ENCODE results near the gene CNOT6L.
"Not testable (repeated sequence)": the region's sequence is repeated elsewhere in the genome, so short reads cannot be mapped to it uniquely, and the experiment has no call there.

CNOT6L gene

DNA sequence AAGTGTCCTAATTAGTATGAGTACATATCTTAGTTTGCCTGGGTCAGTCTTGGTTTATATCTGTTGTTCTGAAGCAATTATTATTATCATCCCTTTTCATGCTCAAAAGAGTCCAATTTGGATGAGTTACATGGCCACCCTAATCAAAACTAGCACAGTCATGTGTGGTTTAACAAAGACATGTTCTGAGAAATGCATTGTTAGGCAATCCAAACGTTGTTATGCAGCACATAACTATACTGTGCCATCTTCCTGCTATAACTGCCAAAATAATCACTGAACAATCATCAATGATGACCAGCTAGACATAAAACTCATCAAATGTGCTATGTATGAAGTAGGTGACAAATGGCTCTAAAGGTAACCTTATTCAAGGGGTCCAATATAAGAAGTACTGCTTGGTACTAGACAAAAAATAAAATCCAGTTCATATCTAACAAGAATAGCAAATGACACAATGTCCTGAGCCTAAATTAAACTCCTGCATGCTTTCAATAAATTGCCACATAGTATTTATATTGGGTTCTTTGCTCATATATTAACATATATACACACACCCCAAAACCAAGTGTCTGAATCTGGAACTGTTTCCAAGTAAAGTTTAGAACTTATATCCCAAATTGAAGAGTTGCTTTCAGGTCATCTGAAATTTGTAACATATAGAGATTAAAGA lies 41.9 kb downstream of the CNOT6L start:
- DNase-seq: no peak

DNA sequence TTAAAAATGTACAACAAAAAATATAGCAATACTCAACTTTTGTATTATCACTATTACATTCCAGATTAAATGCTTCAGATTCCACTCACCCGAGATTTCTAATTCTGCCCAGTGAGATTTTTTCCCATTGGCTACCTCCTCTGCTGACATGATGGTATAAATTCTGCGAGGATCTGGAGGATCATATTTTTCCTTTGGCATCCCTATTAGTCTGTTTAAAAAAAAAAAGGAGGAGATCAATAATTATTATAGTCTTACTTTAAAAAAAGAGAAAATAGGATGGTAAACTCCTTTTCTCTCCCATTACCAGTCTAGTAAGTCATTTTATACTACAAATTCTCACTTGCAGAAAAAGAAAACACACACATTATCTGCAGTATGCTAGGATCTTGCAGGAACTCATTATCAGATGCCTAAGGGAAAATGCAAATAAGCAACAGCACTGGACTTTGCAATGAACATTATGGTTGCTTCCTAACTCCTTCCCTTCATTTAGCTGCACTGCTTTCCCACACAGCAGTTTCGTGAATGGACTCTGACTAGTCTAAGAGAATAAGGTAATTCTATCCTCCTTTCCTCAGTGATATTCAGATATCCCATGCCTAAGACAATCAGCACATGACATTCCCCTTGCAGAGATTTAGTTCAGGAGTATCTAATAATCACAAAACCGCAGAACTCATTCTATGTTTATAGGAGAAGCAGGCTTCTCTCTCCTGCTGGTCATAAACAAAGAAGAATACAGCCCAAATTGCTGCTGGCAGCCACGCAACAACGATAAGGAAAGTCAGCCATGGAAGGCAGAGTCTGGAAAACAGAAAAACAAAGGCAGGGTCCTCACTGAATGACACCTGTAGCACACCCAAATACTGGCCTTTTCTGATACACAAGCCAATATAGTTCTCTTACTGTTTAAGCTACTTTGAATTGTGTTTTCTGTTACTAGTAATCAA lies 42.7 kb downstream of the CNOT6L start:
- DNase-seq: no peak

DNA sequence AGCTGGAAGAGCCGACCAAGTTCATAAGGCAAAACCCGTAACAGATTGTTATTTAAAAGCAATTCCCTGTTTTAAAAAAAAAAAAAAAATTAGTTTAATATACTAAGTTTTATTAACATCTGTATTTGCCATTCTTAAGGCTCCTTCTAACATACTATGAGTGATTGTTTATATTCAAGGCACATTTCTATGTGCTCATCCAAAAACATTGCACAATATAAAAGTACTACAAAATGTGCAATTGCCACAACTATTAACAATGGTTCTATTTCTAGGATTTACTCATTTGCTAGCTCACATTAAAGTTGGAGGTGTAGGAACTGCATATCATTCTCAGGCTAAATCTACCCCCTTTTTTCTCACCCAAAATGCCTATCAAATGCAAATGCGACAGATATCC lies 46.1 kb downstream of the CNOT6L start:
- DNase-seq: no peak

DNA sequence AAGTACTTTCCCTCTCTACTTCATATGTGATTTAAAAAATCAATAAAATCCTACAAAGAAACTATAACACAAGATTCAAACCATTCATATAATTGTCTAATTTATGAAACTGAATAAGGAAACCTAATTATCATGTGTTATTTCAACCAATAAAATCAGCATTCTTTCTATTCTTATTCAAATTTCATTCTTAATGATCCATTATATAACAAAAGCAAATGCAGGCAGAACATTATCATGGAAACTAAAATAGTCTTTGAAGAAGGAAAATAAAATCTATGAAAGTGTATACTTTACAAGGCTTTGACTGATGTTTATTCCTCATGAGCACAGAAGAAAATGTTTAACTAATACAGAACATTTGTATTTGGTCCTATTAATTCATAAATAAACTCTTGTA lies 47.6 kb downstream of the CNOT6L start:
- no peak for DNase-seq

DNA sequence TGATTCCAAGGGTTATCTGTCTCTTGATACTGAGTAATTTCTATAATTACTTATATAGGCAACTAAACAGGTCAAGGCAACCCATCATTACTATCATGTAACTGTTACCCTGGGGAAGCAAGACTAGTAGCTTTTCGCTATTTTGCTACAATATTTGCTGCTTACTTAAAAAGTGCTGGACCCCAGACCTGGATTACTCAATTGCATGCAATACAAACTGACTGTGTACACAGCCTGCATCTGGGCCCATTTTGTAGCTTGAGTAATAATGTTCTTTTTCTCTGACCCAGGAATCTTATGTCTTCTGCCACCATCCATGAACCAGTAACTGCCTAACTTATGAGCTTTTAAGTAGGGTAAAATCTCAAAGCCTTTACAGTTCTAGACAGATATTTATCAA lies 53.4 kb downstream of the CNOT6L start:
- DNase-seq: no peak

DNA sequence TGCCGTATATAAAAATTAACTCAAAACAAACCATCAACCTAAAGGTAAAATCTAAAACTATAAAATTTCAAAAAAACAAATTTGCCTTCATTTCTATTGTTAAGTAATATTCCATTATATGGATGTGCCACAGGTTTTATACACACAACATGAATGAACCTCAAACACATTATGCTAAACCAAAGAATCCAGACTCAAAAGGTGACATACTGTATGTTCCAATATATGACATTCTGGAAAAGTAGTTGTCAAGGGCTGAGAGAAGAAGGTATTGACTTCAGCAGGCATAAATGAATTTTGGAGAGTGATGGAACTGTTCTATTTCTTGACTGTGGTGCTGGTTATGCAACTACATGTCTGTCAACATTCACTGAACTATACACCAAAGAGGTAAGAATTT lies 56.6 kb downstream of the CNOT6L start:
- DNase-seq: no peak

DNA sequence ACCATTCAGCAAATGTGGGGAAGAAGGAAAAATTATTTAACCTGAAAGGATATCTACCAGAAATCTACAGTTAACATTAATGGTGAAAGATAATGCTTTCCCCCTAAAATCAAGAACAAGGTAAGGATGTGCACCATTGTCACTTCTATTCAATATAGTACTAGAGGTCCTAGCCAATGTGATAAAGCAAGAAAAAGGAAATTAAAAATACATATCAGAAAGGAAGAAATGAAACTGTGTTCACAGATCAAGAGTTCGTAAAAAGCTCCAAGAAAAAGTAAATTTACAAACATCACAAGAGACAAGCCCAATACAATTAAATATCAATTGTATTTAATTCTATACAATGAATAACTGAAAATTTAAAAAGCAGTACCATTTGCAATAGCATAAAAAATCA lies 57.6 kb downstream of the CNOT6L start:
- DNase-seq: no peak

DNA sequence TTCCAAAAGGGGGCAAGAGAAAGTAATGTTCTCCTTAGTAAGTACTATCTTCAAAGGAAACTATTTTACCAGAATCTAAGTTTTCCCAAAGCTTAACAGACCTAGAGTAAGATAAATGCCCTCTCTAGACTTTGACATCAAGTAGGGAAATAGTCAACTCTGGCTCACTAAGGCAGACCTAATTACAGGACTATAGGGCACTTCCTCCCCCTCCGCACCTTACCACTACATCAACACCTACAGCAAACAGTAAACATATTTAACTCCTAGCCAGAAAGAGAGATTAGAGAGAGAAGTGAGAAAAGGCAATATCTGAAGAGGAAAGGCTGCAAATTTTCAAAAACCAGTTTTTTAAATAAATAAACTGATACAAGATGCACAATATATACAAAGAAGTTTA lies 60.4 kb downstream of the CNOT6L start:
- no peak for DNase-seq

DNA sequence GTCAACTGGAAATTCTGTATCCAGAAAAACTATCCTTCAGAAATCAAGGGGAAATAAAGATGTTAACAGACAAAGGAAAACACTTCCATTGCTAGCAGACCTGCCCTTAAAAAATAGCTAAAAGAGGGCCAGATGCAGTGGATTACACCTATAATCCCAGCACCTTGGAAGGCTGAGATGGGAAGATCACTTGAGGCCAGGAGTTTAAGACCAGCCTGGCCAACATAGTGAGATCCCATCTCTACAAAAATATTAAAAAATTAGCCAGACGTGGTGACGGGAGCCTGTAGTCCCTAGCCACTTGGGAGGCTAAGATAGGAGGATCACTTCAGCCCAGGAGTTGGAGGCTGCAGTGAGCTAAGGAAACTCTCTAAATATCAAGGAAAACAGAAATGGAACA lies 67.4 kb downstream of the CNOT6L start:
- no peak for DNase-seq

DNA sequence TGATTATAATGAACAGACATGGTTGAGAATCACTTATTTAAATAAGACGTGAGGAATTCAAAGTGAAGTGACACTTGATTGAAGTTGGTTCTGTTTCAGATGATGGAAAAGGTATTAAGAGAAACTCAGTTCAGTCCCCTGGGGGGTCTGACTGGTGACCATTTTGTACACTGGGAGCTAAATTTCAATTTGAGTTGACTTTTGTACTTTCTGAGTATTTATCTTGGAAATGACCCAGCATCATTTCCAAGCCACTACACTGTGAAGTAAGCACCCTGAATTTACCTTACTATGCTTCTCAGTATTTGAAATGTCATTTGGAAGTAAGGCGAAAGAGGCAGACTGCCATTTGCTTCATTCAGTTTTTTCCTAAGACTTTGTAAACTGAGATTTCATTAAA lies 73.4 kb downstream of the CNOT6L start:
- no peak for DNase-seq

DNA sequence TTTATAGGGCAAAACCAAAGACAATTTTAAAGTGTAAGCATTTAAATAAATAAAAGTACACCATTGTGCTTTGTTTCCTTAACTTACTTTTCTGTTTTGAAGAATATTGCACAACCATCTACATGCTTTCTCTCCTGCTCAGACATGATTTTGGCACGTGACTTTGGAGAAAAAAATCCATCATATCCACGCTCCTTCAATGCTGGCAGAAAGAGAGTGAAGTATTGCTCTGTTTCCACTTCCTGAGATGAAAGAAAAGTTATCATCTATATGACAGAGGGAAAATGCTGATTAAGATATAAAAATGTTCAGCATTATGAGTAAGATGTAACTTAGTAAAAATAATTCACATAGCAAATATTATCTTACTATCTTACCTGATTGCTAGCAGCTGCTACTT lies 77.1 kb downstream of the CNOT6L start:
- no peak for DNase-seq

DNA sequence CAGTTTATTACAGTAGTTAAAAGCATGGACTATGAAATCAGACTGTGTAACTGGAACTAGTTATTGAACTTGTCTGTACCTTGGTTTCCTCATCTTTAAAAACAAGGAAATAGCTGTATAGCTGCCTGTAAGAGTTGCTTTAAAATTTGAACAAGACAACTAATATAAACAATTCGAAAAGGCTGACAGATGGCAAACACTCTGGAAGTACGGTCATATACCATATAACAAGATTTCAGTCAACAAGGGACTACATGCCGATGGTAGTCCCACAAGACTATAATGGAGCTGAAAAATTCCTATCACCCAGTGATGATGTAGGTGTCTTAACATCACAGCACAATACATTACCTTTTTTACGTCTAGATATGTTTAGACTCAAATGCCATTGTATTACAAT lies 78.7 kb downstream of the CNOT6L start:
- no peak for DNase-seq

DNA sequence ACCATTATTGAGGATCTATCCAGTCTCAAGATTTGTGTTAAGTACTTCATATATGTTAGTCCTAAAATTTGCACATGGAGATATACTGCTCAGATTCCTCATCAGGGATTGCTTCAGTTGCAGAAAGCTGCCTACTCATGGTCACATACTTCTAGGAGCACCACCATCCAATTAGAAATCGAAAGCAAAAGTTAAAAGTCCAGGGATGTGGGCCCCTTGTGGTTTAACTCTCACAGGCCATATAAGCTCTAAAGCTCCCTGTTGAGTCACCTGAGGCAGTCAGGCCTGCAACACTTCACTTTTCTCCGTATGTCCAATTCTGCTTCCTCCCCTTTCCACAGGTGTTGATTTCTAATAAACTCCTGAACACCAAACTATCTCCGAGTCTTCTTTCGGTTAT lies 84.2 kb downstream of the CNOT6L start:
- DNase-seq: peak; percentile 5

DNA sequence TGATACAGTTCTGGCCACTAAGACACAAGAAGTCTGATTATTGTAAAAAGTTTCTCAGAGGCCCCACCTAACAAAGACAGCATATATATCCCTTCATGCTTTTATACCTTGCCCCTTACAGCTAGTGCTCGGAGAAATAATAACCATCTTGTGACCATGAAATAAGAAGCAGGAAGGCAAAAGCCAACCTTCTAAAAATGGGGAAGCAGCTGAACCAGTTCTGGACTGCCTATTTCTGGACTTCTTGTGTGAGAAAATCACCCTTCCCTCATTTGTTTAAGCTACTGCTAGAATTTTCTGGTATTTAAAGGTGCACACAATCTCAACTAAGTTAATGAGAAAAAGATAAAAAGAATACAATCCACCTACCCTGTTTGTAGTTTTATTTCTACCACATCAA lies 87.5 kb downstream of the CNOT6L start:
- no peak for DNase-seq

DNA sequence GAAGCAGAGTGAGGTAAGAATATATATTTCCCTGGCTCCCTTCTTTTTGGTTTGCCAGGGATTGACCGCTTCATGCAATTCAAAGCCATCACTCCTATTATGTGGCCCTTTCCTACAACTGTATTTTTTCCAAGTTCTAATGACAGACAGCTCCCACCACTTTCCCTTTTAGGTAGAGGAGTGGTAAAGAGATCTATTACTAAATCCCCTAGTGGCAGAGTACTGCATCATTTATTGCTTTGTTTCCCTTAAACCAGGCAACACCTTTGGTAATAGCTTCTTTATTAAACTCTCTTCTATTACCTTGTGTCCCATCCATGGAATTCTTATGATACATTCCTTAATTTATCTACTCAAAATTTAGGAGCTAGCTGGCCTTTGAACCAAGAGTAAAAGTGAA lies 90.7 kb downstream of the CNOT6L start:
- no peak for DNase-seq

DNA sequence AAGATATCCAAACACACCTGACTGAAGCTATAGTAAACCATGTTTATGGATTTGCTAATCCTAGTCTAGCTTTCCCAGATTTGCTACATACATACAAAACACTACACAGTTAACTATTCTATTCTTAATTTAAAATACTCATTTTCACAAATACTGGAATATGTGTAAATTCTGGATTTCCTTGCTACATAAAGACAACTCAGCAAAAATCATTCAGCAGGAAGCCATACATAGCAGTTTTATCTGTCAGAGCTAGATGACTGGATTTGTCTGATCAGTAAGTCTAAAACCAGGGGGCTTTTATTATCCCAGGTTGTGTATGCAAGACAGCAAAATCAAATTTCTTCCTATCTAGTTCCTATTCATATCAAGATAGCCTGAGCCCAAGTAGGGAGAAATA lies 98.1 kb downstream of the CNOT6L start:
- DNase-seq: no peak

DNA sequence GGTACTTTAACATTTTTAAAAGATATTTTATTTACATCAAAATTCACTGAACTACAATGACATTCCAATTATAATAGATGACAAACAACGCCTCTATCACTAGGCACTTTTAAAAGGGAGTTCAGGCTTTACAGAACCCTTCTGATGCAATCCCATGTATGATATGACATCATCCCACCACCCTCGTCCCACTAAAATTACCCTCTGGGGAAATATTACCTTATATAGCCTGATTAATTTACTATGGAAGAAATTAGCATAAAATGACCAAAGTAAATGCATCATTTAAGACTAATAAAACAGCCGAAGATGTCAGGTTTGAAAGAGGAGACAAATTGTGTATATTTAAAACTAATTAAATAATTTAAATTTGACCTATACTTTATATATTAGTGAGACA lies 100.7 kb downstream of the CNOT6L start:
- DNase-seq: not testable (repeated sequence)

DNA sequence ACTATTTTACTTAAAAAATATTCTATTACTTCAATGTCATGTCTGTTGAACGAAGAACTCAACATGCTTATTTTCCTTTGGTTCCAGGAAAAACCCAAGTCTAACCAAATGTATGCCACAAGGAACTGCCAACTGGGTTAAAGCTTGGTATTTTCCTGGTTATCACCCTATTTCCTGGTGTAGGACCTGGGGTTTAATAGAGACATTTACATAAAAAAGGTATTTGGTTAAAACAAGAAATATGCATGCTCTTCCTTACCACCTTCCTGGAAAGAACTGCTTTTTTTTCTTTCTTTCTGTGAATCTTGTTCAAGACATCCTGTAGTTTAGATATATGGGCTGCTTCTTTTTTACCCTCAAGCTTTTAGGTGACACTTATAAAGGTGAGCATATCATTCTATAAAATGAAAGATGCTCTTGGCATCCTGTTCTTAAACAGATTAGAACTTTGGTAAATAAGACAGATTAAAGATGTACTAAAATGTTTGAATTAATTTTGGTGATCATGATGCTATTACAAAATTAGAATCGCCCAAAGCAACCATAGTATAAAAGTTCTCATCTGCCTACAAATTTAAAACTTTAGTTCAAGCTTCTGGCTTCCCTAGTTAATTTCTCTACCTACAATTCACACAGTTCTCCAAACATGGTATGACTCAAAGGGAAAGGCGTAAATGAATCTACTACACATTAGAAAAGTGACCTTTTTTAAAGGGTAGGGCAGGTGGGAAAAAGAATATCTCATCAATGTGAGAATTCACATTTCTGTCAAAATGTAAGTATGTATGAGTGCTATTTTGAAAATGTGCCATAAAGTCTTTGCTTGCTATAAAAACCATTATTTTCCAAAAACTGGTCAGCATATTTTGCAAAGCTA lies 103.5 kb downstream of the CNOT6L start:
- DNase-seq: no peak

DNA sequence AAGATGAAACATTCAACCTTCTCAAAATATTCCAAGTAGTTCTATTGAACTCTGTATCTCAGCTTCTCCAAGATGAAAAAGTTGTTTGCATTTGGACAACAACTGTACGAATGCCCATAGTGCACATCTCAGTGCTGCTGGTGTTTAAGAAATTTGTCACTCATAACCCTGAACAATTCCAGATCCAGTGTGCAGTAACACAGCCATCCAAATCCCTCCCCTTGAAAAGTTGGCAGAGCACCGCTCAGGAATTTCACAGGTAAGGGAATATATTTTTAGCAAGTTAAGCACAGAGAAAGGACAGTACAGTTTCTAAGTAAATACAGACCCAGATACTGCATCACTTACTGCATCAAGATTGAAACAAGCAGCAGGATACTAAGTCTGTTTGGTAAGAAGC lies 104.7 kb downstream of the CNOT6L start:
- DNase-seq: no peak

DNA sequence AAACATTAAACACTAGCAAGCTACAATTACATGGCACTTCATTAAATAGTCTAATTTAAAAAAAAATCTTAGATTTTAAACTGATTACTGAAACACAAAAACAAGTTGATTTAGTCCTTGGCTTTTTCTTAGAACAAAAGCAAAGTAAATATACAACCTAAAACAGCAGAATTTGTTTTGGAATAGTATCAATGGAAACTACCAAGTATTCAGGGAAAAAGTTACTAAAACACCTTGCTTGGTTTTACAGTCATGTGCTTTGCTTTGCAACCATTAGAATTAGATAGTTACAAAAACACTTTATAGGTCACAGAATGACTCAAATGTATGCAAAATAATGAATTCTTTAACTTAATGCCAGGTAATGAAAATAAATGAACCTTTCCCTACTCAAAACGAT lies 105.3 kb downstream of the CNOT6L start:
- no peak for DNase-seq

DNA sequence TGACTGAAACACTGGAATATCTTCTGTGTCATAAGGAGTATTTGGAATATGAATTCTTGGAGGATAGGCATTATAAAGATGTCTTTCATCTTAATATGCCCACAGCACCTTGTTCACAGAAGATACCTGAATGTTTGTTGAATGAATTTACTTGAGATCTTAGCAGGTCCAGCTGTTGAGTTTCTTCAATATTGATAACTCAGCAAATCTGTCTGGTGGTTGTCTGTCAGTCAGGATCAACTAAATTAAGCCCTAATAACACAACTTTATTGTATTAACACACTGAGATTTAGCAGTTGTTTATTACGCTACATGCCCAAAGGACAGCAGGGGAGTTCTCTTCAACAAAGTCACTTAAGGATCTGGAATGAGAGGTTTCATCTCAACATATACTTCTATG lies 106.5 kb downstream of the CNOT6L start:
- no peak for DNase-seq

DNA sequence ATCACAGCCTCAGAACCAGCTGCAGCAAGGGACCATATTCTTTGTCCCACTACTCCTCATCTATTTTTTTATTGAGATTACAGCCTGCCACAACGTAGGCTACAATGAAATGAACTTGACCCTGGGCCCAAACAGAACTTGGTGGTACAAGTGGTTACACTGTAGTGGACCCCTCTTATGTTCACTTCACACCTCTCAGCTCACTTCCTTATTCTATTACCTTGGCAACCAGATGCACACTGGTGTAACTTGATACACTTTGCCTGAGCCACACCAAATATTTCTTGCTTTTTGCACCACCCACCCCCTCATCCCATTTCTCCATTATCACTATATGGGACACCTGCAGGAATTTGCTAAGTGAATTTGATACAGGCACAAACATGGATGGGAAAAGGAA lies 107.7 kb downstream of the CNOT6L start:
- DNase-seq: no peak

DNA sequence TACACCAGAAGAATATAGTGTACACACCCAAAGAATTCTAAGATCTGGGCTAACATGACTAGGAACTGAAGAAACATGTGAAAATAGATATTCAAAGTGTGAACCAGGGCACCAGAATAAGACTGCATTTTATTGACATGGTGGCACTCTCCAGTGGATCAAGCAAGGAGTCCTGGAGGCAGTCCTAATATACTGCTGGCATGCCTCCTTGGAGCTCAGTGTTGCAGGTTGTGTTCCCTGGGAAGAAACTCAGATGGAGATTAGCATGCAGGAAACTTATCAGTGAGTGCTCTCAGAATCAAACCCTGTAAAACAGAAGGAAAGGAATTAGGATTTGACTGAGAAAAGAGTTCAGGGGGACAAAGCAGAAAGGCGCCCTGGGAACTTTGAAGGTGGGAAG lies 108.5 kb downstream of the CNOT6L start:
- DNase-seq: no peak

DNA sequence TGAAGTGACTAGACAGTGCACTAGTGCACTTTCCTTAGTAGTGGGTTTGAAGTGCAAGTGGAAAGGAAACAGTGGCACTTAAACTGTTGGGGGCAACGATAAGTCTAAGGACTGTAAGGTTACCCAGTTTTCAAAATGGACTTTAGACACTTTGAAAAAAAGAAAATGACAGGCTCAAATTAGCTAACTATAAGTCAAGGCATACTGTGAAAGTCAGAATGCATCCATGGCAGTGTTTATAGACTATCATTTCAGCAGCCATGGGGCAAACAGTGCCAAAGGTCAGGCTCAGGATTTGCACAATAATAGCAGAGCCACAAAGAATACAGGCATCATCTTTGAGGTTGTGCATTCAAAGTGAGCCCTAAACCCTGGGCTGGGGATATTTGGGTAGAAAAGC lies 109.1 kb downstream of the CNOT6L start:
- no peak for DNase-seq
